Left lobe of liver (tissue), 2 donors: ENCODE data around the gene SPDYC. TPM values are rescaled to one million over a fixed set of nuclear protein-coding genes. Genes with fewer than 3 reads are reported as not detected.

ENCODE experiments used
- ATAC-seq: fragments of 200-7000 bp; cut with Tn5 transposase; one replicate; pipeline ENCODE4 v1.9.1; 2020; ENCODE audit warnings: mild to moderate bottlenecking, moderate library complexity
- DNase-seq: peaks from one replicate; pipeline ENCODE4 v3.0.0-alpha.2; 2020; ENCODE audit warnings: low spot score
- total RNA-seq: library from RNA; stranded (reverse); gene quantifications from one replicate; pipeline ENCODE4 v1.2.1, GENCODE V29; 2021
- donor health status: DM: no; HTN: no; CAD: no; lungs with moderate emphysema.
- donor health status: DM: no; HTN: yes; CAD: no.

Gene SPDYC
- total RNA-seq, 1 donor from 2014 or later, result 1.2 TPM

DNA sequence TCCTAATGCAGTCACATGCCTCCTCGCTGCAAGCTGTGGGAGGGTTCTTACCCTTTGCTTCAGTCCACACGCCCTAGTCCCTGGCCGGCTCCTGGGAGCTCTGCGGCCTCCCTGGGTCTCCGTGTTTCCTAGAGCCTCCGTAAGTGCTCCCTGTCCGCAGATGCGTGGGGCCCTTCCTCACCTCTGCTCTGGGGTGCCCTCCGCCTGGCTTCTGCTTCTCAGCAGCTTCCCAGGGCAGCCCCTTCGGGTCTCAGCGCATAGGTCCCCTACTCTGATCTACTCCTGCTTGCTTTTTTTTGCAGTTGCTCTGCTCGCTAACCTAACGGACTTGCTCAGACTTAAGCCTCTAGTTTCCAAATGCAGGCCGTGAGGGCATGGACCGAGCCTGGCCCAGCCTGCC, 34.1 kb downstream of the SPDYC start:
- ATAC-seq, result no peak

DNA sequence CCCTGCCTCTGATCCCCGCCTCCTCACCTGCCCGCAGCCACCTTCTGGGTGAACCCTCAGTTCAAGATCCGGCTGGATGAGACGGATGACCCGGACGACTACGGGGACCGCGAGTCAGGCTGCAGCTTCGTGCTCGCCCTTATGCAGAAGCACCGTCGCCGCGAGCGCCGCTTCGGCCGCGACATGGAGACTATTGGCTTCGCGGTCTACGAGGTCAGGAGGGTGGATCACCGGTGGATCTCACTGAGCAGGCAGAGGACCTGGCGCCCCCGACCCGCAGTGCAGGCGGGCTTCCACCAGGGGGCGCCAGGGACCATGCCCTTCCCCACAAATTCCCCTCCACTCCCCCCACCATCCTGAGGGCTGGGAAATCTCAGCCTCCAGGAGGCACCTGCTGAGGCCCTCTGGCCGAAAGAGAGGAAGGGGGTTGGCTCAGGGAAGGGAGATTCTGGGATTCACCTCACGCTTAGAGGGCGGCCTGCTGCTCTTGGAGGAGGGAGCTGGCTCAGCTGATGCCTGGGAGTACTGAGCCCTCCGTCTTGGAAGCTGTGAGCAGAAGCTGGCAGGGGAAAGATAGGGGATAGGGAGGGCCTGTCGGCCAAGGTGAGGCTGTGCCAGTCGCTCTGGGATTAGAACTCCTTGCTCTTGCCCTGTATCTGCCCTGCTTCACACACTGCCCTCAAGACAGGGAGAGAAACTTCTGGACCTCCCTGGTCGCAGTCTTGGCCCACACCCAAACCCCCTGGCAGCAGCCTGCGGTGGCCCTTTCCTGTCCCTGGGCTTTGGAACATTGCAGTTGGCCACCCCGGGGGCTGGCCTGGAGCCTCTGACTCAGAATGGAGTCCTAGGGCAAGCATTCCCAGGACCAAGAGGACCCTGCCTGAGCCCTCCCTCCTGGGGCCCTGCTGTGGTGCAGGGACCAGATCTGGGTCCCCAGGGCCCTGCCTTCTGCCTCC, 34.9 kb downstream of the SPDYC start:
- peak; percentile 52 for DNase-seq
- peak; percentile 82 for ATAC-seq

More for the DNA sequence above, 34.1 kb downstream of the SPDYC start:
- DNase-seq, result peak; percentile 44

DNA sequence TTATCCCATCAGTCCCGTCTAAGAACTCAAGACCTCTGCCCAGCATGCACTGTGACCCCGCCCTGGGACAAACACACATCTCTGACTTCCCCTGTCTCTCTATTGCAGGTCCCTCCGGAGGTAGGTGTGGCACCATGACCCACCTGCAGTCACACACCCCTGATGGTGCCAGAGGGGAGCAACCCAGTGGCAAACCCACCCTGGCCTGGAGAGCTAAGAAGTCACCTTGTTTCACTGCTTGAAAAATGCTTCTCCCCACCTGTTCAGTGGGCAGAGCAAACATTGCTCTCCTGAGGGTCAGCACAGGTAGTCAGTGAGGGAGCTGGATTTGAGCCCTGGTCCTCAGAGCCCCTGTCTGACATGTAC, 35.6 kb downstream of the SPDYC start:
- ATAC-seq (no peak), DNase-seq (no peak)

DNA sequence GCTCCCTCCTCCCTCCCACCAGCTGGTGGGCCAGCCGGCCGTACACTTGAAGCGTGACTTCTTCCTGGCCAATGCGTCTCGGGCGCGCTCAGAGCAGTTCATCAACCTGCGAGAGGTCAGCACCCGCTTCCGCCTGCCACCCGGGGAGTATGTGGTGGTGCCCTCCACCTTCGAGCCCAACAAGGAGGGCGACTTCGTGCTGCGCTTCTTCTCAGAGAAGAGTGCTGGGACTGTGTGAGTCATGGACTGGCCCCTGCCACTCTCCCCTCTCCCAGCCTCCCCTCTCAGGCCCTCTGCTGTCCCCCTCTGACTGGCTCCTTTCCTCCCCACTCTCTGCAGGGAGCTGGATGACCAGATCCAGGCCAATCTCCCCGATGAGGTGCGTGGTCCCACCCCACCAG, 36.4 kb downstream of the SPDYC start:
- ATAC-seq (no peak), DNase-seq (peak; percentile 43)

DNA sequence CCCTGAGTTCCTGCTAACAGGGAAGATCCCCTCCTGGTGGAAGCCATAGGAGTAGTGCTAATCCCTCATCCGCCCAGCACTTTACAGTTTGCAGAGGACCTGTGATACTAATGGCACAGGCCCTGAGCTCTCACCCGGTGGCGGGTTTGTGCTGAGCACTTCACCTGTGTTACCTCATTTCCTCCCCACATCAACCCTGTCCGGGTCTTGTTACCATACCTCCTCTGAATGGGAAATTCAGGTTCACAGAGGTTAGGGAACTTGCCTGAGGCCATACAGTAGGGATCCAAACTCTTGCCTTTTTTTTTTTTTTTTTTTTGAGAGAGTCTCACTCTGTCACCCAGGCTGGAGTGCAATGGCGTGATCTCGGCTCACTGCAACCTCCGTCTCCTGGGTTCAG, 36.9 kb downstream of the SPDYC start:
- DNase-seq, result peak; percentile 41
- no peak for ATAC-seq

DNA sequence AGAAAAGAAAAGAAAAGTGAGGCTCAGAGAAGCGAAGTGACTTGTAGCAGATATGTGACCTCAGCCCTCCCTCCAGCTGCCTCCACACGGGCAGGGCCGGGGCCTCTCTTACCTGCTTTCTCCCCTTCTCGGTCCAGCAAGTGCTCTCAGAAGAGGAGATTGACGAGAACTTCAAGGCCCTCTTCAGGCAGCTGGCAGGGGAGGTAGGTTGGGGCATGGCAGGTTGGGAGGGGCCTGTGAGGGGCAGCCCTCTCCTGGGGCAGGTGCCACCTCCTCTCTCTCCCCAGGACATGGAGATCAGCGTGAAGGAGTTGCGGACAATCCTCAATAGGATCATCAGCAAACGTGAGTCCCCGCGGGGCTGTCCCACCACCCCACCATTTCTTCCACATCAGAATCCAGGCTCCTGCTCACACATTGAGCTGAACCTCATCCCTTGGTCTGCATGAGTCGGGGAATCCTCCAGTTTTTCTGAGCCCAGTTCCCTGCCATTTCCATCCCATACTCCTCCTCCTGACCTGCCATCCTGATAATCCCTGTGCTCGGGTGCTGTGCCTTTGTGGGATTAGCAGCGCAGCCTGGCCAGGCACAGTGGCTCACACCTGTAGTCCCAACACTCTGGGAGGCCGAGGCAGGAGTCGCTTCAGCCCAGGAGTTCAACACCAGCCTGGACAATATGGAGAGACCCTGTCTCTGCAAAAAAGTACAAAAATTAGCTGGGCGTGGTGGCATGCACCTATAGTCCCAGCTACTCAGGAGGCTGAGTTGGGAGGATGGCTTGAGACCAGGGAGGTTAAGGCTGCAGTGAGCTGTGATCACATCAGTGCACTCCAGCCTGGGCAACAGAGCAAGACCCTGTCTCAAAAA, 38.1 kb downstream of the SPDYC start:
- ATAC-seq, result no peak
- peak; percentile 42 for DNase-seq

DNA sequence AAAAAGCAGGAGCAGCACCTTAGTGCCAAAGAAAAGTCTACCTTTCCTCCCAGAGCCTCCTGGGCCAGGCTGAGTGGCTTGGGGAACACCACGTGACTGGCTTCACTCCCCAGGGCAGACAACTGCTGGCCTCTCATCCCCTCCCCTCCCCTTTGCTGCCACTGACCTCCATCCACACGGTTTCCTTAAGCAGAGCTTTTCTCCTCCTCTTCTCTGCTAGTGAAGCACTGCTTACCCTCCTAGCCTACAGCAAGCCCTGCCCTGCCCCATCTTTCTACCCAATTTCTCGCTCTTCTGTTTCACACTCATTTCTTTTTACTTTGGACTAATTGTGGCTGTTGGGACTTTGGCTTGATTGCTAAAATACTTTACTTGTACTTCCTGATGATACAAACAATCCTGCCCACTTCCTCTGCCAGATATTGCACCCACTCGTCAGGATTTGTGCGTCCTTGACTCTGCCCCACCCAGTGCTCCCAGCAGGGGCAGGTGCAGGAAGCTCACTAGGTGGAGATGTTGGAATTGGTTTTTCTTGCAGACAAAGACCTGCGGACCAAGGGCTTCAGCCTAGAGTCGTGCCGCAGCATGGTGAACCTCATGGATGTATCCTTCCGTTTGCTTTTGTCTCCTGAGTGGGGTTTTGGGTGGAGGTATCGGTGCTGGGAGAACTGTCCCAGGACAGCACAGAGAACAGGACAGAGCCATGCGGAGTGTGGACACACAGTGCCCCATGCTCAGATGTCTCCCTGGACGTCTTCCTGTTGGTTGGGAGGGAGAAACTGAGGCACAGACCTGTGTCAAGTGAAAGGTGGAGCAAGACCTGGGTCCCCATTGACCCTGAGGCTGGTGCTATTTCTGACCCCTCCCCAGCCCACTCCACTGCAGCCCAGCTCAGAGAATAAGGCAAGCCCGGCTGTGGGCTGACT, 39.0 kb downstream of the SPDYC start:
- ATAC-seq, result no peak
- peak; percentile 37 for DNase-seq

DNA sequence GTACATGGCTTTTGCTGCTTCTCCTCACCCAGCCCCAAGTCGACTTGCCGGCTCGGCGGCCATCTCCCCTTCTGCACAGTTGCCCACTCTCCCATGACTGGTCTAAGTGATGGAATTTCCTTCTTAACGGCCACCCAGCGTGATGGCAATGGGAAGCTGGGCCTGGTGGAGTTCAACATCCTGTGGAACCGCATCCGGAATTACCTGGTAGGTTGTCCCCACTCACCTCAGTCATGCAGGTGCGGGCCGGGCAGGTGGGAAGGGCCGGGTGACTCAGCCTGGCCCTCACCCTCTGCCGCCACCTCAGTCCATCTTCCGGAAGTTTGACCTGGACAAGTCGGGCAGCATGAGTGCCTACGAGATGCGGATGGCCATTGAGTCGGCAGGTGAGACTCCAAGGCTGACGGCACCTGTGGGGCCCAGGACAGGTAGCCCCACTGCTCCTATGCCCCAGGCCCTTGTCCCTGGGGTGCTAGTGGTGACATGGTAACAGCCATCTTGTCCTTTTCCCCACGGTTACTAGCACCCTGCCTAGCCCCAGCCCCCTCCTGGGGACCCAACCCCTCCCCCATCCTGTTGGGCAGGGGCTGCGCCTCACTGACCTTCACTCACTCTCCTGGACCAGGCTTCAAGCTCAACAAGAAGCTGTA, 39.8 kb downstream of the SPDYC start:
- ATAC-seq, result no peak
- peak; percentile 43 for DNase-seq

DNA sequence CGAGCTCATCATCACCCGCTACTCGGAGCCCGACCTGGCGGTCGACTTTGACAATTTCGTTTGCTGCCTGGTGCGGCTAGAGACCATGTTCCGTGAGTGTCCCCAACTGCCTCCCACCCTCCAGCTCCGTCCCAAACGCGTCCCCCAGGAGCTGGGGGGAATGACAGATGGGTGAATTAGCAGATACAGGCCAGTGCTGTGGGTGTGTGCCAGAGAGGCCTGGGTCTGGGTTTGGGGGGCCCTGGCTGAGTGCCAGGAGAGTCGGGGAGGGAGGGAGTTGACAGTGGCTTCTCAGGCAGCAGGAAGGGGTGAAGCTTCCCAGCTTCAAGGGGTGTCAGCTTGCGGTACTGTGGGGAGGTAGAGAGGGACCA, 40.3 kb downstream of the SPDYC start:
- ATAC-seq (no peak), DNase-seq (peak; percentile 50)

DNA sequence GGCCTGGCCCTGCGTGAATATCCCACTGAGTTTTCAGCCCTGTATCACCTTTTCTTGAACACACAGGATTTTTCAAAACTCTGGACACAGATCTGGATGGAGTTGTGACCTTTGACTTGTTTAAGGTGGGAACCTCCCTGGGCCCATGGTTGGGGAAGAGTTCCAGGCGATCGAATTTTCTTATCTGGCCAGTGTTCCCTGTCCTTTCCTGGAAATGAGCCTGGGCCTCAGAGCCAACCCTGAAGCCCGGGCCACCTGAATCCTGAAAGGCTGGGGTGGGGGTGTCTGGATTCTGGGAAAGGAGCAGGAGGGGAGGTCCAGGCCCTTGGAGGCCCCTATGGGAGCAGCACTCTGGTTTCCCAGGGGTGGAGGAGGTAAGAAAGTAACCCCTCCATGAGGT, 40.7 kb downstream of the SPDYC start:
- peak; percentile 82 for ATAC-seq
- DNase-seq, result peak; percentile 68

DNA sequence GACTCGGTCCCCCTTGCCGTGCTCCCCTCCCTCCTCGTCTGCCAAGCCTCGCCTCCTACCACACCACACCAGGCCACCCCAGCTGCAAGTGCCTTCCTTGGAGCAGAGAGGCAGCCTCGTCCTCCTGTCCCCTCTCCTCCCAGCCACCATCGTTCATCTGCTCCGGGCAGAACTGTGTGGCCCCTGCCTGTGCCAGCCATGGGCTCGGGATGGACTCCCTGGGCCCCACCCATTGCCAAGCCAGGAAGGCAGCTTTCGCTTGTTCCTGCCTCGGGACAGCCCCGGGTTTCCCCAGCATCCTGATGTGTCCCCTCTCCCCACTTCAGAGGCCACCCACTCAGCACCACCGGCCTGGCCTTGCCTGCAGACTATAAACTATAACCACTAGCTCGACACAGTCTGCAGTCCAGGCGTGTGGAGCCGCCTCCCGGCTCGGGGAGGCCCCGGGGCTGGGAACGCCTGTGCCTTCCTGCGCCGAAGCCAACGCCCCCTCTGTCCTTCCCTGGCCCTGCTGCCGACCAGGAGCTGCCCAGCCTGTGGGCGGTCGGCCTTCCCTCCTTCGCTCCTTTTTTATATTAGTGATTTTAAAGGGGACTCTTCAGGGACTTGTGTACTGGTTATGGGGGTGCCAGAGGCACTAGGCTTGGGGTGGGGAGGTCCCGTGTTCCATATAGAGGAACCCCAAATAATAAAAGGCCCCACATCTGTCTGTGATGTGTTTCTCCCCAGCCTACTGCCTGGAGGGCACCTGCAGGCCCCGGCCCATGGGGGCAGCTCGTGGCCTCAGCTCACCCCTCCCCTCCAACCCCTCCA, 41.5 kb downstream of the SPDYC start:
- DNase-seq (peak; percentile 45), ATAC-seq (peak; percentile 4)

DNA sequence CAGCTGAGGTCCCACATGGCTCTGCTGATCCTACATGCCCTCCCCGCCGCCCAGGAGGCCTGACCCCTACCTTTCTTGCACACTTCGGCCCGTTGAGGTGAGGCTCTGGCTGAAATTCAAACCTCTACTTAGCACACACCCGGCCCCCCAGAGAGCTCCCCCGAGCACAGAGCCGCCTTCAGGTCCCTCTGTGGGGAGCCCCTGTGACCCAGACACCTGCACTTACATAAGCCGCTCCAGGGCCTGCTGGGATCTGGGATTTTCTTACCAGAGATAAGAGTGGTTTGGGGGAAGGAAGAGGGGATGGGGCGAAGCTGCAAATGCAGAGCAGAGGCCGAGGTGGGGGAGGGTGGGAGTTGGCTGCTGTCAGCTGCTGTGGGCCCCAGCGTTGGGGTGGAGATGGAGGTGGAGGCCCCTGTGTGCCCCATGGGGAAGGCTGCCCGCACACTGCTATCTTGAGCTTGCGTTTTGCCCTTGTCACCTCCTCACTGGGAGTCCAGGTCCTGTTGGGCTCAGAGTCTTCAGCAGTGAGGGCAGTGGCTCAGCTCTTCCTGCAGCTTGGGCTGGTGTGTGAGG, 42.3 kb downstream of the SPDYC start:
- peak; percentile 45 for DNase-seq

DNA sequence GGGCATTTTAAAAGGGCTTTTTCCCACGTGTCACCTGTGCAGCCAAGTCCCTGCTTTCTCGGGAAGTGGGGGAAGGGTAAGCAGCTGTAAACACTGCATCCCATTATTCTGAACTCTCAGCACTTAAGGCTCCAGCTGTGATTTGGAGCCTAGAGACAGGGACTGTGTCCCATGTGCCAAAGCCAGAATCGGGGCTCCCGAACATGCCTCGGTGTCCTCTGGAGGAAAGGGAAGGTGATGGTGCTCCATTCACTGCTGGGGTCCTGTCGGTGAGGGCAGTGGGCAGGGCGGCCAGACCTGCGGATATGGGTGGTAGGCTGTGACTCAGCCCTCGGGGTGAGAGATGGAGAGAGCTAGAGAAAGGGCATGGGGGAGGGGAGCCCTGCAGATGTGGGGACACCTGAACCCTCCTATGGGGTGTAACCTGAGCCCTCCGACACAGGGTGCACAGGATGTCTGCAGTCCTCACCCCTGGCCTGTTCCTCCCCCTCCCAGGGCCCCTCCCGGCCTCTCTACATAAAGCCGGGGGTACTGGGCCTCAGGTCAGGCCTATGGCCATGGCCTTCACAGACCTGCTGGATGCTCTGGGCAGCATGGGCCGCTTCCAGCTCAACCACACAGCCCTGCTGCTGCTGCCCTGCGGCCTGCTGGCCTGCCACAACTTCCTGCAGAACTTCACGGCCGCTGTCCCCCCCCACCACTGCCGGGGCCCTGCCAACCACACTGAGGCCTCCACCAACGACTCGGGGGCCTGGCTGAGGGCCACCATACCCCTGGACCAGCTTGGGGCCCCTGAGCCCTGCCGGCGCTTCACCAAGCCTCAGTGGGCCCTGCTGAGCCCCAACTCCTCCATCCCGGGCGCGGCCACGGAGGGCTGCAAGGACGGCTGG, 43.5 kb downstream of the SPDYC start:
- ATAC-seq (no peak), DNase-seq (peak; percentile 47)

More for the DNA sequence above, 42.3 kb downstream of the SPDYC start:
- no peak for ATAC-seq

DNA sequence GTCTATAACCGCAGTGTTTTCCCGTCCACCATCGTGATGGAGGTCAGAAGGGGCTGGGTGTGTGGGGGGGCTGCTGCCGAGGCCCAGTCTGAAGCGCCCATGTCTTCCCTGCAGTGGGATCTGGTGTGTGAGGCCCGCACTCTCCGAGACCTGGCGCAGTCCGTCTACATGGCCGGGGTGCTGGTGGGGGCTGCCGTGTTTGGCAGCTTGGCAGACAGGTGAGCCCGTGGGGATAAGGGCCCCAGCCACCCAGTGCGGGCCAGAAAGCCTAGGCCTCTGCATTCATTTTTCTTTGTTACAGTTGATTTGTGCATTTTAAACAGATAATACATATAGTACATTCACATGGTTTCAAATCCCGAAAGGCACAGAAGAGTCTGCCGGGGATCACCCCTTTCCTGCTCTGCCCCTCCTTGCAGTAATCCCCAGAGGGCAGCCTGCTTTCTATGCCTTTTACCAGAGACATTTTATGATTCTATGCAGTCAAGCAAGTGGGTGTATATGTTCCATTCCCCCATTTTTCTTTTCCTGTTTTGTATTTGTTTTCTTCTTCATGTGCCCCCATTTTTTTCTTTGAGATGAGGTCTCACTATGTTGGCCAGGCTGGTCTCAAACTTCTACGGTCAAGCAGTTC, 44.3 kb downstream of the SPDYC start:
- DNase-seq (peak; percentile 43), ATAC-seq (no peak)

DNA sequence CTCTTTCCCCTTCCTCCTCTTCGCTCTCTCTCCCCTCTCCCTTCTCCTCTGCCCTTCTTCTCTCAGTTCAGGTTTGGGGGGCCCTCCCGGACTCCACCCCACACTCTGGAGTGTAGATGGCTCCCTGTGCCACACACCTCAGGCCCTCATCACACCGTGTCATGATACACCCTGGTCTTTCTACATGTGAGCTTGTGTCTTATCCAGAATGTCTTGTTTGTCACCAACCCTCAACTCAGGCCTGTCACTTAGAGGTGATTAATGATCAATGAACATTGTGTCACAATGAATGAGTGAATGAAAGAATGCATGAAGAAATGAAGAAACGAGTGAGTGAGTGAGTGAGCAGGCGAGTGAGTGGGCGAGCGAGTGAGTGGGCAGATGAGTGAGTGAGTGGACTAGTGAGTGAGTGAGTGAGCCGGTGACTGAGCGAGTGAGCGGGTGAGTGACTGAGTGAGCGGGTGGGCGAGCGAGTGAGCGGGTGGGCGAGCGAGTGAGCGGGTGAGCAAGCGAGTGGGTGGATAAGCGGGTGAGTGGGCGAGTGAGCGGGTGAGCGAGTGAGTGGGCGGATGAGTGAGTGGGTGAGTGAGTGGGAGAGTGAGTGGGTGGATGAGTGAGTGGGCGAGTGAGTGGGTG, 45.5 kb downstream of the SPDYC start:
- DNase-seq (peak; percentile 12), ATAC-seq (no peak)

DNA sequence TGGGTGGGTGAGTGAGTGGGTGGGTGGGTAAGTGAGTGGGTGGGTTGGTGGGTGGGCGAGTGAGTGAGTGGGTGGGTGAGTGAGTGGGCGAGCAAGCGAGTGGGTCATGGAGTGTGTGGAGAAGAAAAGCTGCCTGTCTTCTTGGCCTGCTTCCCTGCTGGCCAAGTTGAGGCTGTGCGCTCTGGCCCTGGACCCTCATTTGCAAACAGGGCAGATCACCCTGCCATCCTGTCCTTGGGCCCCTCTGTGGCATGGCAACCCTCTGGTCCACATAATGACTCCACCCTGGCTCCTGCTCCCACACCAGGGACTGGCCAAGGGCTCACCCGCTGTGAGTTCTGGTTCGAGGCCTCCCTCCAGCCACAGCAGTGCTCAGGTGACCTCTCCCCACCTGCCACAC, 46.8 kb downstream of the SPDYC start:
- DNase-seq, result peak; percentile 38
- ATAC-seq, result no peak
